HG03064 (cell line): ENCODE results near the gene RAB33A.

ENCODE experiments used
- ATAC-seq: cut with Tn5 transposase; IDR thresholded peaks from one replicate; pipeline ENCODE4 v1.9.1; 2021; ENCODE audit warnings: low read depth; ENCODE audit not compliant: unreplicated experiment

The RAB33A gene

GRCh38 chrX:130170752-130171445 lies 863 bp upstream of the RAB33A start:
- peak; percentile 59 for ATAC-seq

- no peak for ATAC-seq
Measured at GRCh38 chrX:130172127-130172845, 524 bp downstream of the RAB33A start.

GRCh38 chrX:130173190-130173895 lies 1.6 kb downstream of the RAB33A start:
- peak; percentile 37 for ATAC-seq

- ATAC-seq, result no peak
Measured at GRCh38 chrX:130174045-130174704, 2.4 kb downstream of the RAB33A start.

- no peak for ATAC-seq
Measured at GRCh38 chrX:130174937-130175336, 3.2 kb downstream of the RAB33A start.

- peak; percentile 56 for ATAC-seq
Measured at GRCh38 chrX:130176354-130176776, 4.6 kb downstream of the RAB33A start.

GRCh38 chrX:130176942-130177341 lies 5.2 kb downstream of the RAB33A start:
- no peak for ATAC-seq

- no peak for ATAC-seq
Measured at GRCh38 chrX:130179170-130179569, 7.4 kb downstream of the RAB33A start.

- ATAC-seq, result no peak
Measured at GRCh38 chrX:130179579-130180215, 7.9 kb downstream of the RAB33A start.

GRCh38 chrX:130184168-130184567 lies 12.4 kb downstream of the RAB33A start:
- ATAC-seq, result no peak

GRCh38 chrX:130184857-130185256 lies 13.1 kb downstream of the RAB33A start:
- ATAC-seq, result no peak

- no peak for ATAC-seq
Measured at GRCh38 chrX:130186651-130187050, 14.9 kb downstream of the RAB33A start.

- ATAC-seq, result no peak
Measured at GRCh38 chrX:130190801-130191200, 19.0 kb downstream of the RAB33A start.

GRCh38 chrX:130196466-130196865 lies 24.7 kb downstream of the RAB33A start:
- ATAC-seq, result no peak

GRCh38 chrX:130197464-130197863 lies 25.7 kb downstream of the RAB33A start:
- ATAC-seq, result no peak

GRCh38 chrX:130204647-130205046 lies 32.9 kb downstream of the RAB33A start:
- ATAC-seq, result no peak

GRCh38 chrX:130211415-130212186 lies 39.8 kb downstream of the RAB33A start:
- ATAC-seq, result no peak

- no peak for ATAC-seq
Measured at GRCh38 chrX:130212371-130212770, 40.6 kb downstream of the RAB33A start.

GRCh38 chrX:130213376-130213775 lies 41.6 kb downstream of the RAB33A start:
- ATAC-seq, result no peak

GRCh38 chrX:130216320-130216719 lies 44.6 kb downstream of the RAB33A start:
- no peak for ATAC-seq
